Common myeloid progenitor, CD34-positive (primary cell): Measurements from ENCODE around the gene ANKRD40.
A peak's percentile ranks its signal among the peaks of the same experiment; 100 is the strongest.

Source experiments
- CTCF ChIA-PET: fragments of 350-600 bp; sonication (Branson Sonifier 250); formaldehyde crosslinking; loops from one replicate; lab custom pipeline; 2021; ENCODE audit warnings: antibody characterized with exemption; lab: Charles Lee
- POLR2A ChIA-PET: fragments of 350-600 bp; sonication (Branson Sonifier 250); formaldehyde crosslinking; loops from one replicate; lab custom pipeline; 2021; ENCODE audit warnings: antibody characterized with exemption; lab: Charles Lee
- DNase-seq, 3 donors: peaks; one replicate each; pipeline versions ENCODE4 v3.0.0 to v3.0.0-alpha.2; 2013
- H3K27ac ChIP-seq, 2 experiments: 1 replicate in 1 of 2; 2 replicates in 1 of 2; pipeline ENCODE4 v1.7.0; 2013; ENCODE audit warnings: inconsistent platforms in 2 of 2, low read length in 2 of 2, mild to moderate bottlenecking in 2 of 2, low read depth in 1 of 2, moderate library complexity in 1 of 2; ENCODE audit not compliant: severe bottlenecking in 2 of 2, insufficient read depth in 1 of 2, poor library complexity in 1 of 2
- H3K27me3 ChIP-seq, 5 experiments: replicated peaks in 2 of 5; 1 replicate in 3 of 5; 2 replicates in 2 of 5; pipeline versions ENCODE4 v1.6.1 to v1.7.0; 2013; ENCODE audit warnings: low read length in 4 of 5, mild to moderate bottlenecking in 2 of 5, moderate library complexity in 2 of 5, inconsistent platforms in 1 of 5; ENCODE audit not compliant: insufficient read depth in 5 of 5, control insufficient read depth in 4 of 5
- H3K36me3 ChIP-seq, 4 experiments: 1 replicate in 2 of 4; 2 replicates in 2 of 4; pipeline versions ENCODE4 v1.6.1 to v1.7.0; 2013; ENCODE audit warnings: low read length in 3 of 4, control low read depth in 1 of 4, mild to moderate bottlenecking in 1 of 4; ENCODE audit not compliant: control insufficient read depth in 4 of 4, insufficient read depth in 4 of 4
- H3K4me1 ChIP-seq, 4 experiments: 1 replicate in 3 of 4; 2 replicates in 1 of 4; pipeline versions ENCODE4 v1.6.1 to v1.7.1; 2013; ENCODE audit warnings: low read length in 3 of 4, mild to moderate bottlenecking in 3 of 4, control low read depth in 1 of 4, inconsistent platforms in 1 of 4, moderate library complexity in 1 of 4; ENCODE audit not compliant: control insufficient read depth in 4 of 4, insufficient read depth in 4 of 4; ENCODE audit errors: control extremely low read depth in 1 of 4
- H3K4me3 ChIP-seq, 7 experiments: 1 replicate in 4 of 7; 2 replicates in 3 of 7; pipeline versions ENCODE4 v1.5.1 to v1.7.0; 2013; ENCODE audit warnings: mild to moderate bottlenecking in 7 of 7, low read length in 6 of 7, moderate library complexity in 6 of 7, inconsistent platforms in 2 of 7, low read depth in 2 of 7, control low read depth in 1 of 7; ENCODE audit not compliant: insufficient read depth in 4 of 7, control insufficient read depth in 1 of 7; ENCODE audit errors: extremely low read depth in 1 of 7
- H3K9me3 ChIP-seq, 5 experiments: 1 replicate in 4 of 5; 2 replicates in 1 of 5; pipeline versions ENCODE4 v1.6.1 to v1.7.1; 2013; ENCODE audit warnings: low read length in 4 of 5, mild to moderate bottlenecking in 2 of 5, inconsistent platforms in 1 of 5, low read depth in 1 of 5, moderate library complexity in 1 of 5; ENCODE audit not compliant: control insufficient read depth in 4 of 5, insufficient read depth in 2 of 5; ENCODE audit errors: control extremely low read depth in 1 of 5
- WGBS: methylation state at CpG from one replicate; pipeline ENCODE4 v1.1.5; 2013; ENCODE audit not compliant: insufficient coverage; 5-methylcytosine and 5-hydroxymethylcytosine counted together

ANKRD40 gene

DNA sequence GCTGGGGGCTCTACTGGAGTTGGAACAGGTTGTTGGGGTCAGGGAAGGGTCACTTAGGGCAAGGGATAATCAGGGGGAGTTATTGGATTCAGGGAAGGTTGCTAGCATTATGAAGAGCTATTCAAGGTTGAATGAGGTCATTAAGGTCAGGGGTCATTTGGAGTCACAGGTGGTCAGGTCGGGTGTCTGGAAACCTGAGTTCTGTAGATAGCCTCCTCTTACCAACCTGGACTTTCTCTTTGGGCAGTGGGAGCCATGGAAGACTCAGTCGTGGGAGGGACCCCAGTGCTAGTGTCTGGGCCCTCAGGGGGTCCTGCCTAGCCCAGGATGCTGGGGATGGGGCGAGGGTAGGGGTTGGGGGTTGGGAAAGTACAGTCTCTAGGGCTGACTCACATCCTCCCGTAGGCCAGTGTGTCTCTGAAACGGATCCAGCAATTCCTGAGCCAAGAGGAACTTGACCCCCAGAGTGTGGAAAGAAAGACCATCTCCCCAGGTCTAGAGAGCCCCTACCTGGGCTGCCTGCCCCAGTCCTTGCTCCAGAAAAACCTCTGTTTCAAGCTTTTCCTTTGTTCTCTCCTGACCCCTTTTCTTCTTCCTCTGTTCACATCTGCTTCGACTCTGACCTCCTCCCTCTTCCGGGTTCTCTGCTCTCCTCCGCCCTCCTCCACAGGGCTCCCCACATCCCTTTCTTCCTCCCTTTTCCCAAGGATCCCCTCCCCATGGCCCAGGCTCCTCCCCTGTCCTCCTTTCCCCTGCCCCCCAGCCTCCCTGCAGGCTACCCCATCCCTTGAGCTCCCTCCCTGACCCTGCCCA lies 39.5 kb downstream of the ANKRD40 start:
- no peak overlapping the region for H3K27ac ChIP-seq
- ChIA-PET CTCF (interaction anchor here (0.7 to 3.2 kb wide), 4 partner anchors 11 to 1278 kb away, joined by 3 to 19 read pairs (median 4); no protein-coding TSS in a partner anchor), POLR2A (no interaction called here)
- H3K9me3 ChIP-seq = no peaks in the 10 kb centered on the region
- peaks cover 0 to 14% (median 3%) of the 10 kb centered on the region in 4 experiments for H3K4me1 ChIP-seq
- H3K36me3 ChIP-seq = no peaks in the 10 kb centered on the region
- no peak for DNase-seq
- no peaks in the 10 kb centered on the region for H3K27me3 ChIP-seq
- WGBS = 62% methylated on average over 5 of the region's 8 CpGs
- no peak overlapping the region for H3K4me3 ChIP-seq

DNA sequence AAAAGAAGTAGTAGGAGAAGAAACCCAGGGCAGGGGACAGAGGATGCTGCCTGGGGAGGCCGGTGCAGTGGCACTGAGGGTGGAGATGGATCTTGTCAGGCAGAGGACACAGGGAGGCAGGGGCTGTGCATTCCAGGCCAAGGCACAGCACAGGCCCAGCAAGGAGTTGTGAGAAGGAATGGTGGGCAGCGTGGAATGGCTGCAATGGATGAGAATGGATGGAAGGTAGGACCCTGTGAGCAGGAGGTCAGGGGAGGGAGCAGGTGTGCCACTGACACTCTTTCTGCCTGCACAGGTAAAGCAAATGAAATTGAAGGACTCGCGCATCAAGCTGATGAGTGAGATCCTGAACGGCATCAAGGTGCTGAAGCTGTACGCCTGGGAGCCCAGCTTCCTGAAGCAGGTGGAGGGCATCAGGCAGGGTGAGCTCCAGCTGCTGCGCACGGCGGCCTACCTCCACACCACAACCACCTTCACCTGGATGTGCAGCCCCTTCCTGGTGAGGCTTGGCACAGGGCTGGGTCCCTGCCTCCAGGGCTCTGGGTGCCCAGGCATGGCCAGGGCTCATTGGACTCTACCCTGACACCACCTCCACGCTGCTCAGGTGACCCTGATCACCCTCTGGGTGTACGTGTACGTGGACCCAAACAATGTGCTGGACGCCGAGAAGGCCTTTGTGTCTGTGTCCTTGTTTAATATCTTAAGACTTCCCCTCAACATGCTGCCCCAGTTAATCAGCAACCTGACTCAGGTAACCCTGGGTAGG lies 40.3 kb downstream of the ANKRD40 start:
- Histone ChIP-seq H3K4me1 (peaks cover 0 to 21% (median 3%) of the 10 kb centered on the region in 4 experiments), H3K4me3 (no peak overlapping the region), H3K36me3 (no peaks in the 10 kb centered on the region), H3K27me3 (no peaks in the 10 kb centered on the region), H3K27ac (no peak overlapping the region), H3K9me3 (no peaks in the 10 kb centered on the region)
- DNase-seq = no peak
- WGBS = 99% methylated on average over 10 of the region's 14 CpGs
- ChIA-PET POLR2A (no interaction called here), CTCF (interaction anchor here (1.4 to 1.6 kb wide), 3 partner anchors 7 to 17 kb away, joined by 3 to 6 read pairs (median 4); no protein-coding TSS in a partner anchor)

DNA sequence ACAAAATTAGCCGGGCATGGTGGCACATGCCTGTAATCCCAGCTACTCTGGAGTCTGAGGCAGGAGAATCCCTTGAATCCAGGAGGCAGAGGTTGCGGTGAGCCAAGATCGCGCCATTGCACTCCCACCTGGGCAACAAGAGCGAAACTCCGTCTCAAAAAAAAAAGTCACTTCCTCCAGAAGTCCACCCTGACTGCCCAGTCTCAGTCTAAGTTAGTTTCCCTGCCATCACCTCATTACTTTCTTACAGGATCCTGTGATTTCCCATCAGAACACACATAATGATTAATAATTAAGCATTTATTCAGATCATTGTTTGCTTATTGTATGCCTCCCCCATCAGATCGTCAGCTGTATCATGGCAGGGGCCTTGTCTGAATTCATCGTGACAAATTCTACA lies 41.4 kb downstream of the ANKRD40 start:
- H3K27ac ChIP-seq = no peak overlapping the region
- ChIA-PET CTCF (interaction anchor here (0.9 to 1.4 kb wide), 3 partner anchors 9 to 119 kb away, joined by 3 to 9 read pairs (median 6); no protein-coding TSS in a partner anchor), POLR2A (no interaction called here)
- H3K9me3 ChIP-seq = no peaks in the 10 kb centered on the region
- H3K27me3 ChIP-seq = no peaks in the 10 kb centered on the region
- H3K36me3 ChIP-seq = no peaks in the 10 kb centered on the region
- H3K4me1 ChIP-seq = peaks cover 0 to 32% (median 14%) of the 10 kb centered on the region in 4 experiments
- H3K4me3 ChIP-seq = no peak overlapping the region
- DNase-seq = no peak
- WGBS = 99% methylated on average over 8 of the region's 8 CpGs

DNA sequence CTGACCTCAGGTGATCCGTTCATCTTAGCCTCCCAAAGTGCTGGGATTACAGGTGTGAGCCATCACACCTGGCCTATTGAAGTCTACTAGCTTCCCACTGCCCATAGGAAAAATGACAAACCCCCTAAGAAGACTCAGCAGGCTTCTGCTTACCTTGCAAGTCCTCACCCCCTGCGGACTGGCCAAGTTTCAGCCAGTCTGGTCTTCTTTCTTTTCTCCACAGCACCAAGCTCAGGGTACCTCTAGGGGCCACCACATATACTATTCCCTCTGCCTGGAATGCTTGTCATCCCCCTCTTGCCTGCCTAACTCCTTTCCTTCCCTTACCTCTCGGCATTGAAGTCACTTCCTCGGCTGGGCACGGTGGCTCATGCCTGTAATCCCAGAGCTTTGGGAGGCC lies 41.9 kb downstream of the ANKRD40 start:
- Histone ChIP-seq H3K27ac (no peak overlapping the region), H3K4me1 (peaks cover 0 to 37% (median 18%) of the 10 kb centered on the region in 4 experiments), H3K9me3 (no peaks in the 10 kb centered on the region), H3K36me3 (no peaks in the 10 kb centered on the region), H3K4me3 (no peak overlapping the region), H3K27me3 (no peaks in the 10 kb centered on the region)
- WGBS = 98% methylated on average over 4 of the region's 5 CpGs
- CTCF ChIA-PET = interaction anchor here (0.9 to 1.4 kb wide), 3 partner anchors 9 to 119 kb away, joined by 3 to 9 read pairs (median 6); no protein-coding TSS in a partner anchor
- POLR2A ChIA-PET = no interaction called here
- DNase-seq = no peak

DNA sequence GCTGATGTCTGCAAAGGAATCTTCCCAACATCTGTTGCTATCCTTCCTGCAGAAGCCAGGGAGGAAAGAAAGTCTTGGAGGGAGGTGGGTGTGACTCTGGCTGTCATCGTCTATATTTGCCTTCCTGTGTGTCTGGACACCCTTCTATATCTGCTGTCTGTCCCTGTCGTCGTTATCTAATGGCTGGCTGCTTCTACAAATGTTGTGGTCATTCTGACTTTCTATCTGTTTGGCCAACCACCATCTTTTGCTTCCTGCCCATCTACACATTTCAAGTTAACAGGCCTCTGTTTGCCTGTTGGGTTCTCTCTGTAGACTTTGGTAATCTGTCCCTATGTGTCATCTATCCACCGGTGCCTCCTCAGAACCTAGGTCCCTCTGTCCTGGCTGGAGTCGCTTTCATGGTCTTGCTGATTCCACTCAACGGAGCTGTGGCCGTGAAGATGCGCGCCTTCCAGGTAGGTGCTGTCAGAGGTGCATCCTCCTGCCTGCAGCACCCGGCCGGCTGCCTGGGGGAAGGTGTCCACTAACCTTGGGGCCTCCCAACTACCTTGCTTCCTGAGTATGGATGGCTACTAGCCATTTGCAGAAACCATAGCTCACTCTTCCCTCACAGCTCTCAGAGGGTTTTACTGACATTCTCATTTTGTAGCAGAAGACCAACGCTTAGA lies 42.8 kb downstream of the ANKRD40 start:
- Histone ChIP-seq H3K27ac (no peak overlapping the region), H3K9me3 (no peaks in the 10 kb centered on the region), H3K4me1 (peaks cover 0 to 46% (median 27%) of the 10 kb centered on the region in 4 experiments), H3K36me3 (no peaks in the 10 kb centered on the region), H3K4me3 (no peak overlapping the region), H3K27me3 (no peaks in the 10 kb centered on the region)
- 97% methylated on average over 11 of the region's 12 CpGs for WGBS
- CTCF ChIA-PET = no interaction called here
- POLR2A ChIA-PET = interaction anchor here (0.7 kb wide), 1 partner anchor 11 kb away, joined by 3 read pairs; no protein-coding TSS in a partner anchor
- DNase-seq = peak in 1 of 3 donors; percentile 35

DNA sequence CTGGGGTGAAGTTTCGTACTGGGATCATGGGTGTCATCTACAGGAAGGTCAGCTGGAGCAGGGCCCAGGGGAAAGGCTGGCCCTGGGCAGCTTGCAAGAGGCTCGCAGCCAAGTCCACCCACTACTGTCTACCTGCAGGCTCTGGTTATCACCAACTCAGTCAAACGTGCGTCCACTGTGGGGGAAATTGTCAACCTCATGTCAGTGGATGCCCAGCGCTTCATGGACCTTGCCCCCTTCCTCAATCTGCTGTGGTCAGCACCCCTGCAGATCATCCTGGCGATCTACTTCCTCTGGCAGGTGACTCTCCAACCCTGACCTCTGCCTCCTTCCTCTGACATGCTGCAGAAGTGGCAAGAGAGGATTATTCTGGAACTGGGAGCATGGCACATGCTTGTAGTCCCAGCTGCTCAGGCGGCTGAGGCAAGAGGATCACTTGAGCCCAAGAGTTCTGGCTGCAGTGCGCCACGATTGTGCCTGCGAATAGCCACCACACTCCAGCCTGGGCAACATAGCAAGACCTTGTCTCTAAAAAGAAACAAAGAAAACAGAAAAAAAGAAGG lies 43.8 kb downstream of the ANKRD40 start:
- Histone ChIP-seq H3K36me3 (no peaks in the 10 kb centered on the region), H3K27me3 (no peaks in the 10 kb centered on the region), H3K27ac (no peak overlapping the region), H3K9me3 (no peaks in the 10 kb centered on the region), H3K4me1 (peaks cover 0 to 48% (median 29%) of the 10 kb centered on the region in 4 experiments), H3K4me3 (no peak overlapping the region)
- POLR2A ChIA-PET = no interaction called here
- 89% methylated on average over 6 of the region's 10 CpGs for whole genome bisulfite sequencing
- DNase-seq = no peak
- CTCF ChIA-PET = no interaction called here
